ENCODE measurements around the gene NUP85. TPM values are rescaled to one million over a fixed set of nuclear protein-coding genes. Genes with fewer than 3 reads are reported as not detected.
"Not testable (repeated sequence)": the region's sequence is repeated elsewhere in the genome, so short reads cannot be mapped to it uniquely, and the experiment has no call there.

NUP85 gene
- polyA plus RNA-seq, 4 donors = 58.8 to 78.9 (median 66.6) TPM

DNA sequence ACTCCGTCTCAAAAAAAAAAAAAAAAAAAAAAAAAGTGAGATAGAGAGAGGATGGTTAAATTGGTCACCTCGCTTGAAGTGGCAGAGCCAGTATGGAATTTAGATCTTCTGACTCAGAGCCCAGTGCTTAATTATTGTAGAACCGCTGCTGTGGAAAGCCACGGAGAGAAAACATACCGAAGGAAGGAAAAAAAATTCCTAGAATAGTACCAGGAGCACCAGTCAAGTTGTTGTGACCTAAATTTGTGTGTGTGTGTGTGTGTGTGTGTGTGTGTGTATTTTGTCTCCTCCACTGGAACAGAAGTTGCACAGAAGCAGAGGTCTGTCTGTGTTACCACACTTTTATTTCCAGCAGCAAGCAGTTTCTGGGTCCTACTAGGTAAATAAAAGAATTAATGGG, 10.6 kb upstream of the NUP85 start:
- DNase-seq (ENCODE audit: low read depth in 4 of 4, low spot score in 2 of 4) = no peak

DNA sequence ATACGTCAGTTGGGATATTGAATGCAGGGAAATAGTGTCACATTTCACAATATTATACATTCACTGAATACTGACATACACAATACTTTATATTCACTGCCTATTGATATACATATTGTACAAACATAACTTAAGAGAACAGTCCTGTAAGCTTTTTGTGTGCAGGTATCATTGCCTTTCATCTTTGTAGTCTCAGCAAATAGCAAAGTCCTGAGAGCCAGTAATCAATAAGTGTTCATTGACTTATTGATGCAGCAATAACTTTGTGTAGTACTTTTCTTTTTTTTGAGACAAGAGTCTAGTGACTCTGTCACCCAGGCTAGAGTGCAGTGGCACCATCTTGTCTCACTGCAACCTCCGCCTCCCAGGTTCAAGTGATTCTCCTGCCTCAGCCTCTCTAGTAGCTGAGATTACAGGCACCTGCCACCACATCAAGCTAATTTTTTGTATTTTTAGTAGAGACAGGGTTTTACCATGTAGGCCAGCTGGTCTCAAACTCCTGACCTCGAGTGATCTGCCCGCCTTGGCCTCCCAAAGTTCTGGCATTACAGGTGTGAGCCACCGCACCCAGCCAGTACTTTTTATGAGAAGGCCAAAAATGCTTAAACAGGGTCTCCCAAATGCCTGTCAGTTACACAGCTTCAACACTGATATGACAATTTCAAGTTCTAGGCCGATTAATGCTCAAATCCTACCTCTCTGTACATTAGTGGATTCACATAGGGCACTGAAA, 5.4 kb upstream of the NUP85 start:
- DNase-seq (ENCODE audit: low read depth in 4 of 4, low spot score in 2 of 4) = no peak

DNA sequence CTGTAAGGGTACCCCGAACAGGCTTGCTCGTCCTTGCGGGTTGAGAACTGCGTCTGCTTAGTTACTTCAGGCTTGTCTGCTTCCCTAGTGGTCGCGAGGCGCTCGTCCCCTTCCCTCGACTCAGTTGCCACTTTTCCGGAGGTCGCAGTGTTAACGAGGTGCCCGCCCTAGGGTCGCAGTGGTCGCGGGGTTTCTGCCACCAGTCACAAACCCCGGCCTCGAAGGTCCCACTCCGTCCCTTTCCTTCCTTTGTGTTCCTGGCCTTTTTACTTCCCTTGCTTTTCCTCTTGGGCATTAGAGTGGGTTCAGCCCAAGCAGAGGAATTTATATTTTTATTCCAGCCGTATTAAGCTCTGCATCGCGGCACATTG, 299 bp downstream of the NUP85 start:
- no peak for DNase-seq (ENCODE audit: low read depth in 4 of 4, low spot score in 2 of 4)

DNA sequence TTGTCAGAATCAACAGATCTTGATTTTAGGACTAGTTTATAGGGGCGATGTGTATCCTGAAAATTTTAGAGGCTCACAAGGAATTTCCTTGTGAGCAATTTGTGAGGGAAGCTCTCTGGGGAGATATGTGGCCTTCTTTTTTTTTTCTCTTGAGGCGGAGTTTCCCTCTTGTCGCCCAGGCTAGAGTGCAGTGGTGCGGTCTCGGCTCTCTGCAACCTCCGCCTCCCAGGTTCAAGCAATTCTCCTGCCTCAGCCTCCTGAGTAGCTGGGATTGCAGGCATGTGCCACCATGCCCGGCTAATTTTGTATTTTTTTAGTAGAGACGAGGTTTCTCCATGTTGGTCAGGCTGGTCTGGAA, 1.6 kb downstream of the NUP85 start:
- DNase-seq (ENCODE audit: low read depth in 4 of 4, low spot score in 2 of 4) = not testable (repeated sequence)

DNA sequence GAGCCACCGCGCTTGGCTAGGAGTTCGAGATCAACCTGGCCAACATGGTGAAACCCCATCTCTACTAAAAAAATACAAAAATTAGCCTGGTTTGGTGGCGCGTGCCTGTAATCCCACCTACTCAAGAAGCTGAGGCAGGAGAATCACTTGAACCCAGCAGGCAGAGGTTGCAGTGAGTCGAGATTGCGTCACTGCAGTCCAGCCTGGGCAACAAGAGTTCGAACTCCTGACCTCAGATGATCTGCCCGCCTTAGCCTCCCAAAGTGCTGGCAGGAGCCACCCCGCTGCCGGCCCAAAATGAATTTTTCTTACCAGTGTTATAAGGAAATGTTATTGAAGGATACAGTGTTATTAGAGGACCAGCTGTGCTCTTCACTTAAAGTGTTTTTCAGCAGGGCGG, 2.3 kb downstream of the NUP85 start:
- no peak for DNase-seq (ENCODE audit: low read depth in 4 of 4, low spot score in 2 of 4)

DNA sequence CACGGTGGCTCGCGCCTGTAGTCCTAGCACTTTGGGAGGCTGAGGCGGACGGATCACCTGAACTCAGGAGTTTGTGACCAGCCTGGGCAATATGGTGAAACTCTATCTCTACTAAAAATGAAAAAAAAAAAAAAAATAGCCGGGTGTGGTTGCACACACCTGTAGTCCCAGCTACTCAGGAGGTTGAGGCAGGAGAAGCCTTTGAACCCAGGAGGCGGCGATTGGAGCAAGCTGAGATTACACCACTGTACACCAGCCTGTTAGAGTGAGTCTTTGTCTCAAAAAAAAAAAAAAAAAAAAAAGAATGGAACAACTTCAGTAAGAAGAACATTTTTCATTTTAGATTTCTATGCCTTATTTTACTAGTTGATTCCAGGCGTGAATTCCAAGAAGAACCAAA, 2.7 kb downstream of the NUP85 start:
- DNase-seq (ENCODE audit: low read depth in 4 of 4, low spot score in 2 of 4) = no peak

DNA sequence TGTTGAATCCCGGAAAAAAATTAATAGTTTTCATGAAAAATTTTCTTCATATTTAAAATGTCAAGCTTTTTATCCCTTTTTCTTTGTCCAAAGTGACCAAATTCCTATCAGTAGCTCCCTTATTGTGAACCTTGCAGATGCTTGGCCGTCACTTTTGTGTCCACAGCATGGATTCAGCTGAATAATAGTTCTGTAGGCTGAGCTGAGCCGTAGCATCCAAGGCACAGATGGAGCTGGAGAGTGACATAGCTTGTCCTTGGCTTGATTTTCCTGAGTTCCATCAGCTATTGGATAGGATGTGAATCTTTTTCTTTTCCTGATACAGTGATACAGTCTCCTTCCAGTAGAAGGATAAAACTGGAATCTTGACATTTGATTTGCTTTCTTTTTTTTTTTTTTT, 3.6 kb downstream of the NUP85 start:
- DNase-seq (ENCODE audit: low read depth in 4 of 4, low spot score in 2 of 4) = no peak

DNA sequence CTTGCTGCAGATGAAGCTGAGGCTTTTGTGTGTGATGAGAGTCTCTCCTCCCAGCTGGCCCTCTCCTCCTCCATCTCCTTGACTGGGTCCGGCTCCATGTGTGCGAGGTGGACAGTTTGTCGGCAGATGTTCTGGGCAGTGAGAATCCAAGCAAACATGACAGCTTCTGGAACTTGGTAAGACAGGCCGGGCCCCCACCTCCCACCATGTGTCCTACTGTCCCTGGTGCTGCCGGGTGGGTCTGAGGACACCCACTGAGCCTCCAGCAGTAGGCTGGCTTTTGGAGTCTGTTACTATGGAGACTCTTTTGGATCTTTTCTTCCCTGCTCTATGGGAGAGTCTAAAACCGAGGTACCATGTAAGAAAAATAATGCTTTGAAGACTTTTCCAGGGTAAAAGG, 12.7 kb downstream of the NUP85 start:
- DNase-seq (ENCODE audit: low read depth in 4 of 4, low spot score in 2 of 4) = no peak

DNA sequence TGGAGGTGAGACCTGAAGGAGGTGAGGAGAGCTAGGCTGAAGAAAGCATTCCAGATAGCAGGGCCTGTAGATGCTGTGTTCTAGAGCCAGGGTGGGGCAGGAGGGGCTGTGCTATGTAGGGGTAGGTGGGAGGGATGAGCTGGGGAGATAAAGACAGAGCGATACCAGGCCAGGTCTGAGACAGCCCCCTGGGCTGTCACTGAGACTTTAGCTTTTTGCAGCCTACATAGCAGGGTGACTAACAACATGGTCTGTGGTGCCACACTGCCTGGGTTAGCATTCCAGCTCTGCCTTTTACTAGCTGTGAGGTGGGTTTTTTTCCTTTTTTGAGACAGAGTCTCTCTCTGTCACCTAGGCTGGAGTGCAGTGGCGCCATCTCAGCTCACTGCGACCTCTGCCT, 14.3 kb downstream of the NUP85 start:
- no peak for DNase-seq (ENCODE audit: low read depth in 4 of 4, low spot score in 2 of 4)

DNA sequence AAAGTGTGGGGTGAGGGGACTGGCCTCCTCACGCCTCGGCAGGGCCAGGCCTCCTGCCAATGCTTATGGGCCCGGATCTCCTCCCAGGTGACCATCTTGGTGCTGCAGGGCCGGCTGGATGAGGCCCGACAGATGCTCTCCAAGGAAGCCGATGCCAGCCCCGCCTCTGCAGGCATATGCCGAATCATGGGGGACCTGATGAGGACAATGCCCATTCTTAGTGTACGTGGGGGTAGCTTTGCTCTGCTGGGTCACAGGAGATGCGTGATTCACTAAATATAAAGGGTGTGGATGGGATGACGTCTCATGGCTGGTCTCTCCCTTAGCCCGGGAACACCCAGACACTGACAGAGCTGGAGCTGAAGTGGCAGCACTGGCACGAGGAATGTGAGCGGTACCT, 19.5 kb downstream of the NUP85 start:
- no peak for DNase-seq (ENCODE audit: low read depth in 4 of 4, low spot score in 2 of 4)

DNA sequence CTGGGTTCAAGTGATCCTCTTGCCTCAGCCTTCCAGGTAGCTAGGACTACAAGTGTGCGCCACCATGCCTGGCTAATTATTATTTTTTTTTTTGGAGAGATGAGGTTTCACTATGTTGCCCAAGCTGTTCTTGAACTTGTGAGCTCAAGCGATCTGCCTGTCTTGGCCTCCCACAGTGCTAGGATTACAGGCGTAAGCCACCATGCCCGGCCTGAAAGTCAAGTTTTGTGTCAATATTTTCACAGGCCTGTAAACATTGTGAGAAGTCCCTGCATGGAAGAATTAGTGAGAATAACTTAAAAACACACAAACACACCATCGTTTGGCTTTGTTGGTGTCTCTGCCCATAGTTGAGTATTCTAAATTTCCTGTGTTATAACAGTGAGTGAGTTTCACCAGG, 22.2 kb downstream of the NUP85 start:
- DNase-seq (ENCODE audit: low read depth in 4 of 4, low spot score in 2 of 4) = no peak

DNA sequence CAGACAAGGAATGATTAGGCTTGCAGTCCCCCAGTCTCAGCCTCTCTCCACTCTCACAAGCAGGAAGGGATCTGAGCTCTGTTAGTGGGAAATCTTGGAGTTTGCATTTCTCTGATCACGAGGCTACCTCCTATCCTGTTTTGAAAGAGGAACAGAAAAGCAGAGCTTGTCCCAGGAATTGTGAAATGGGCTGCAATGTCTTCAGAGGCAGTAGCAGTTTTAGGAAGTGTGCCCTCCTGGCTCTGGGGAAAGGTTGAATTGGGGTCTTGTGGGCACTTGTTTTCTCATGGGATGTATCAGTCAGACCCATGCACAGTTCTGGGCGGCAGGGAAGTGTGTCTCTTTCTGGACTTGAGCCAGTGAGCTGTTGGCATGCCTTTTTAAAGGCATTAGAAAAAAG, 22.8 kb downstream of the NUP85 start:
- no peak for DNase-seq (ENCODE audit: low read depth in 4 of 4, low spot score in 2 of 4)

DNA sequence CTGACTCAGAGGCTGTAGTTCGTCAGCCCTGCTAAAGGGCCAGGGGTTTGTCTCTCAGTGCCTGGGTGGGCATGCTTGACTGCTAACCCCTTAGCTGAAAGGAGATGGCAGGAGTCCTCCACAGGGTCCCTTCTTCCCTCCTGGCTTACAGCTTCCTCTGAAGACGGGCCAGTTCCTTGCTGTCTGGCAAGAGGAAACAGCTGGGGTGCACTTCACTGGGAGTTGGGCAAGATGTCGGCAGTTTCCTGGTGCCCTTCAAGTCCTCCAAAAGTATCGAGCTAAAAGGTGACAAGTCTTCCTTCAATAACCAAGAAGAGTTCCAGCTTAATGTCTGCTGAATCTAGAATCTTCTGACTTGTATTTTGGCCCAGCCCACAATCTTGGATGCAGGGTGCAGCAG, 23.4 kb downstream of the NUP85 start:
- no peak for DNase-seq (ENCODE audit: low read depth in 4 of 4, low spot score in 2 of 4)

DNA sequence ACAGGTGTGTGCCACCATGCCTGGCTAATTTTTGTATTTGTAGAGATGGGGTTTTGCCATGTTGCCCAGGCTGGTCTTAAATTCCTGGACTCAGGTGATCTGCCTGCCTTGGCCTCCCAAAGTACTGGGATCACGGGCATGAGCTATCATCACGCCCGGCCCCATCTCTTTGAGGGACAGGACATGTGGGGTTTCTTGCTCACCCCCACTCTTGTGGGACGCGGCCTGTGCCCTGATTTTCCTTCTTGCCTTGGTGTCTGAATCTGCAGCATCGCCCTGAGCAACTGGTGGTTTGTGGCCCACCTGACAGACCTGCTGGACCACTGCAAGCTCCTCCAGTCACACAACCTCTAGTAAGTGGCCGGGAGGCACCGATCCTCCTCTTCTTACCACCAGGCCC, 25.6 kb downstream of the NUP85 start:
- DNase-seq (ENCODE audit: low read depth in 4 of 4, low spot score in 2 of 4) = no peak

DNA sequence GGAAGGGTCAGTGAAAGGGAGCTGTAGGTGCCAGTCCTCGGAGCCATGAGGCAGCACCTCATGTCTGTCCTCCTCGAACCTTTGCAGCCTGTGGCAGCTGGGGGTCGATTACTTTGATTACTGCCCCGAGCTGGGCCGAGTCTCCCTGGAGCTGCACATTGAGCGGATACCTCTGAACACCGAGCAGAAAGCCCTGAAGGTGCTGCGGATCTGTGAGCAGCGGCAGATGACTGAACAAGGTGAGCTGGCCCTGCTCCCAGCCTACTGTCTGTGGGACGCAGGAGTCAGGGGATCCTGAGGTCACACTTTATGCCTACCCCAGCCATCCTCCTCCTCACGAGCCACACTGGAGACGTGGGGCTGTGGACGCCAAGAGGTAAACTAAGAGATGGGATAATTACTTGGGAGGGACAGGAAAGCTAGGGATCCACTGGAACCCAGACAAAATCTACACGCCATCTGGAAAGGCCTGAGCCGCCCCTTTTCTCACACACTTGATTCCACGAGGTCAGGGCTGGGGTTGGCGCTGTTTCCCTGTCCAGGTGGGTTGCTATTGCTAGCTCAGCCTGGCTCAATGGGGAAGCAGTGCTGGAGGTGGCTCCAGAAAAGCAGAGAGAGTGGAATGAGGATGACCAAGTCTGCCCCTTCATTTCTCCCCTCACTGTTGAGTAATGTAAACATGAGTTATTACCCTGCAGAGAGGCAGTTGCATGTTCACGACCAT, 26.4 kb downstream of the NUP85 start:
- no peak for DNase-seq (ENCODE audit: low read depth in 4 of 4, low spot score in 2 of 4)

DNA sequence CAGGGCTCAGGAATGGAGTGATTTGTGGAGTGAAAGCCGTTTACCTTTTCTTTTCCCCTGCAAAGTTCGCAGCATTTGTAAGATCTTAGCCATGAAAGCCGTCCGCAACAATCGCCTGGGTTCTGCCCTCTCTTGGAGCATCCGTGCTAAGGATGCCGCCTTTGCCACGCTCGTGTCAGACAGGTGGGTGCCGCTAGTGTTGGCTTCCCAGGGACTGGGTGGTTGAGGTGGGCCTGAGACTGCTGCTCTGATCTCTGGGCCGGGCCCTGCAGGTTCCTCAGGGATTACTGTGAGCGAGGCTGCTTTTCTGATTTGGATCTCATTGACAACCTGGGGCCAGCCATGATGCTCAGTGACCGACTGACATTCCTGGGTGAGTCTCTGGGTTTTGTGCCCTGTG, 27.3 kb downstream of the NUP85 start:
- DNase-seq (ENCODE audit: low read depth in 4 of 4, low spot score in 2 of 4) = no peak

DNA sequence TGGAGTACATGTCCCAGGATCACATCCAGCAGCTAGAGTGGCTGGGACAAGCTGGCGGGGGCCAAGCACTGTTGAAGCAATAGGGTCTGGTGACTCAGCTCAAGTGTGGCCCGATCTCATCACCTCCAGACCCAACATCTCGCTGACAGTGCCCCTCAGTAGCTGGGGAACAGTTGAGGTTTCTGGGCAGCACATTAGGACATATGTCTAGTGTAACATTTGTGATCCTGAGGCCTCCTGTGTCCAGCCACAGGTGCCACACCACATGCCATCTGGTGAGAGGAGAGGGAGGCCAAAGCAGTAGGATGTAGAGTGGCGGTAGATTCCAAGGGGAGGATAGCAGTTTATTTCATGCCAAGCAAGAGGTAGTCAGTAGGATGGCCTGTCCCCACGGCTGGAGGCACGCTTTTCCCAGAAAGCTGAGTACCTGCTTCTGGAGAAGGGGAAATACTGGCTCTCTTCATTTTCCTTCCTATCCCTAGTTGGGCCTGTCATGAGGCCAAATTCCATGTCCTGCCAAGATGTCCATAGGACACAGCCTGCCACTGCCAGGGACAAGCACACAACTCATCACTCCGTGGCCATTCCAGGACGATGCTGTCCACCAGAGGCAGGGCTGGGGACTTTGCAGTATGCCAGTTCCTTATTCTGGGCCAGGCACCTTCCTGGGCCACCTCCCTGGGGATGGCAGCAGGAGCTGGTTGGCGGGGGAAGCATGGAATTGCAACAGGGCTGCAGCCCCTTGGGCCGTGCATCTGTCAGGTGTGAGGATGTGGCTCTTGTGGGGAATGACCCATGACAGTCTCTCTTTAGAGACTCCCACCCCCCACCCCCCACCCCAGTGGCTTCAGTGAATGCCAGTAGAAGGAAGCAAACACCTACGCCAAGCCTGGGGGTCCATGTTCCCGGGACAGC, 31.9 kb downstream of the NUP85 start:
- no peak for DNase-seq (ENCODE audit: low read depth in 4 of 4, low spot score in 2 of 4)

DNA sequence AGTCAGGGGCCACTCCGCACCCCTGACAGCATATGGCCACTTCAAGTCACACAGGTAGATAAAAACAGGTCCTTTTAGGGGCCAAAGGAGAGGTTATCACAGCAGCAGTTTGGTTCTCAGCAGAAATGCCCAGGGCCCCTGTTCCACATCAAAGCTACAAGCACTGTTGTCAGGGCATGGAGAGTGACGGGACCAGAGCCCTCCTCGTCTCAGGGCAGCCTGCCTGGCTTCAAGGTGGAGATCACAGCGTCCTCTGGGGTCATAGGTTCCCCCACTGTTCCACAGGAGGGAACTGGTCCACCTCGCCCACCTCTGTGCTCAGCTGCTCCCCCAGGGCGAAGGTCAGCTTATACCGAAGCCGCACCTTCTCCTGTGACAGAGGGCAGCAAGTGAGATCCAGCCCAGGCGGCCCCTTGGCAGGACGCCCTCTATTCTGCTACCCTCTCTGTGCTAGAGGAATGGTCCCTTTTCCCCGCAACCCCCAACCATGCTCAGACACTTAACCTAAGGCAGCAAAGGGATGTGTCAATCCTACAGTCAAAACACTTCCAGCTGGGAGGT, 32.6 kb downstream of the NUP85 start:
- no peak for DNase-seq (ENCODE audit: low read depth in 4 of 4, low spot score in 2 of 4)

DNA sequence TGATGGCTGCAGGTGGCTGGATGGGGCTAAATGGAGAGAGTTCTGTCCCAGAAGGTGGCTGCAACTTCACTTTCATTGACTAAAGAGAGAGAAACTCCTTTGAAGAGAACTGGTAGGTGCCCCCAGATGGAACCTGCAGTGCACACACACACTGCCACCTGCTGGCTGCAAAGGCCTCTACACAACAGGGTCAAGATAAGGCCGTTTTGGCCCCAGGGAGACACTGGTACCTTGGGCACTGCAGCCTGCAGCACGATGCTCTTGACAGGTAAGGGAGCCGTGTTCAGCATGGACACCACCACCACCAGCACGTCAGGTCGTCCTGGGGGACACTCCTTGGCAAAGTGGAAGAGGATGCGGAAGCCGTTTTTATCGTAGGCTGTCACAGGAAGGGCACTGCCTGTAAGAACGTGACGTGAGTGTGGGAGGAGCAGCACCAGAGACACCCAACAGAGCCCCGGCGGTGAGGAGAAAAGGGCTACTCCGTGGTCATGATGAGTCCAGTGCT, 33.3 kb downstream of the NUP85 start:
- DNase-seq (ENCODE audit: low read depth in 4 of 4, low spot score in 2 of 4) = no peak

DNA sequence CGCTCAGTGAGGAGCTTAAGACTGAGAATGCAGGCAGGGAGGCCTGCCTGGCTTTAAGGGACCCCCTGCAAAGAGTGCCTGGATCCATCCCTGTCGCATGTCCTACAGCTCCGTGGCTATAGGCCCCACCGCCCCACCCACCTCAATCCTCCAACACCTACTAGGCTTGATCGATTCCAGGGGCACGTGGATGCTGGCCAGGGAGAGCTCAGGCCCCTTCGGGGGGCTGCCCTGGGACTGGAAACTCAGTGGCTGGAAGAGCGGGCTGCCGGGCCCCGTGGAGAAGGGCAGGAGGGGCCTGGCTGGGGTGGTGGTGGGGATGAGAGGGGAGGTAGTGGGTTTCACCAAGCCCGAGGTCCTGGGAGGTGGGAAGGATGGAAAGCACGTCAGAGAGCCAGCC, 33.7 kb downstream of the NUP85 start:
- no peak for DNase-seq (ENCODE audit: low read depth in 4 of 4, low spot score in 2 of 4)

DNA sequence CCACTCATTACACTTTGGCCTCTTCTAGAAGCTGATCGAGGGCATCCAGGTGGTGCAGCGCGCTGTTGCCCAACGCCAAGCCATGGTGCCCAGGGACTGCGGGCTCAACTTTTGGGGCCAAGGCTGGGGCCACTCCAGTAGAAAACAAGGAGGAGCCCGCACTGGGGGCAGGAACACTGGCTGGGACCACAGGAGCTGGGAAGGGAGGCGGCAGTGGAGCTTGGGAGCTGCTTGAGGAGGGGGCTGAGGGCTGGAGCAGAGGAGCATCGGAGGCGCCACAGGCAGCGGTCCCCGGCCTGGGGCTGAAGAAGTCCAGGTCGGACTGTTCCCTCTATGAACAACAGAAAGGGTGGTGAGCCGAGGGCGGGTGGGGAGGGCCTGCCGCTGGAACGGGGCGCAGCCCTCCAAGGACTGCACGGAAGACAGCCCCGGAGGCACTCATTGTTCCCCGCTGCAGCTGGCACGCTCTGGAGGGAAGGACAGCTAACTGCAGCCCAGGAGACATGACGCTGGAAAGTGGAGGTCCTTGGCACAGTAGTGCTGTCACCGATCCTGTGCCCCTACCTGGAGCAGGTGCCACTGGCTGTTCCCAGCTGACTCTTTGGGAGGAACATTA, 34.4 kb downstream of the NUP85 start:
- no peak for DNase-seq (ENCODE audit: low read depth in 4 of 4, low spot score in 2 of 4)
